Brain pericyte (primary cell): ENCODE data around the gene SH3GLB2.
"Not testable (repeated sequence)": the region's sequence is repeated elsewhere in the genome, so short reads cannot be mapped to it uniquely, and the experiment has no call there.

ENCODE experiments used
- DNase-seq: peaks from one replicate; pipeline ENCODE4 v3.0.0-alpha.2; 2012; ENCODE audit warnings: low read depth, low spot score

Gene SH3GLB2

GRCh38 chr9:129001504-129002325 lies 26.4 kb downstream of the SH3GLB2 start:
- no peak for DNase-seq

GRCh38 chr9:128999581-129000206 lies 28.4 kb downstream of the SH3GLB2 start:
- no peak for DNase-seq

- DNase-seq: no peak
These were observed 29.7 kb downstream of the SH3GLB2 start for GRCh38 chr9:128998462-128998861.

GRCh38 chr9:128995791-128996190 lies 32.3 kb downstream of the SH3GLB2 start:
- DNase-seq: no peak

GRCh38 chr9:128992995-128993394 lies 35.1 kb downstream of the SH3GLB2 start:
- DNase-seq: no peak

- peak; percentile 20 for DNase-seq
These were observed 40.3 kb downstream of the SH3GLB2 start for GRCh38 chr9:128987805-128988204.

GRCh38 chr9:128986671-128987070 lies 41.5 kb downstream of the SH3GLB2 start:
- no peak for DNase-seq

GRCh38 chr9:128983536-128983935 lies 44.6 kb downstream of the SH3GLB2 start:
- DNase-seq: no peak

- DNase-seq: no peak
These were observed 49.0 kb downstream of the SH3GLB2 start for GRCh38 chr9:128979111-128979510.

GRCh38 chr9:128972956-128973355 lies 55.2 kb downstream of the SH3GLB2 start:
- no peak for DNase-seq

GRCh38 chr9:128969491-128969890 lies 58.6 kb downstream of the SH3GLB2 start:
- no peak for DNase-seq

- DNase-seq: not testable (repeated sequence)
These were observed 66.7 kb downstream of the SH3GLB2 start for GRCh38 chr9:128961403-128961802.
